Smooth muscle cell (in vitro differentiated cells): ENCODE measurements around the gene ASB7. TPM values are rescaled to one million over a fixed set of nuclear protein-coding genes. Genes with fewer than 3 reads are reported as not detected.

ENCODE experiments used
- DNase-seq: peaks from one replicate; lab custom pipeline; 2025; ENCODE audit not compliant: unreplicated experiment; lab: John Stamatoyannopoulos, UW
- H2AFZ ChIP-seq: fragments of 200-600 bp; sonication (generic); 2 replicates; pipeline ENCODE4 v1.6.0; 2016; ENCODE audit warnings: antibody characterized with exemption, low read depth, mild to moderate bottlenecking
- H3F3A ChIP-seq: fragments of 200-600 bp; sonication (generic); 2 replicates; pipeline ENCODE4 v1.6.0; 2017; ENCODE audit warnings: antibody characterized with exemption, low read depth
- H3K27ac ChIP-seq: fragments of 200-600 bp; sonication (generic); 2 replicates; pipeline ENCODE4 v1.5.1; 2016; ENCODE audit warnings: low read depth, mild to moderate bottlenecking
- H3K27me3 ChIP-seq: fragments of 200-600 bp; sonication (generic); 2 replicates; pipeline ENCODE4 v1.6.1; 2016; ENCODE audit warnings: low read depth, mild to moderate bottlenecking
- H3K36me3 ChIP-seq: fragments of 200-600 bp; sonication (generic); 2 replicates; pipeline ENCODE4 v1.5.1; 2016; ENCODE audit warnings: low read depth
- H3K4me1 ChIP-seq: fragments of 200-600 bp; sonication (generic); 2 replicates; pipeline ENCODE4 v1.5.1; 2016; ENCODE audit warnings: low read depth
- H3K4me2 ChIP-seq: fragments of 200-600 bp; sonication (generic); 2 replicates; pipeline ENCODE4 v1.6.0; 2016; ENCODE audit warnings: mild to moderate bottlenecking
- H3K4me3 ChIP-seq: fragments of 200-600 bp; sonication (generic); 2 replicates; pipeline ENCODE4 v1.5.1; 2016; ENCODE audit warnings: mild to moderate bottlenecking
- H3K79me2 ChIP-seq: fragments of 200-600 bp; sonication (generic); 2 replicates; pipeline ENCODE4 v1.6.0; 2016; ENCODE audit warnings: low read depth, mild to moderate bottlenecking
- H3K9ac ChIP-seq: fragments of 200-600 bp; sonication (generic); 2 replicates; pipeline ENCODE4 v1.6.0; 2016; ENCODE audit warnings: low read depth
- H3K9me3 ChIP-seq: fragments of 200-600 bp; sonication (generic); replicated peaks from 2 replicates; pipeline ENCODE4 v1.5.1; 2016; ENCODE audit warnings: low read depth
- H4K20me1 ChIP-seq: fragments of 200-600 bp; sonication (generic); 2 replicates; pipeline ENCODE4 v1.6.0; 2016; ENCODE audit warnings: low read depth
- CTCF ChIP-seq: fragments of 200-600 bp; sonication (generic); IDR thresholded peaks from 2 replicates; pipeline ENCODE4 v1.5.1; 2017; ENCODE audit warnings: borderline replicate concordance, mild to moderate bottlenecking, antibody characterized with exemption; ENCODE audit not compliant: insufficient read depth, poor library complexity, severe bottlenecking
- WGBS: methylation state at CpG from one replicate; pipeline ENCODE4 v1.1.7; 2016; ENCODE audit warnings: low lambda C conversion rate; 5-methylcytosine and 5-hydroxymethylcytosine counted together
- polyA plus RNA-seq: library from polyadenylated mRNA; unstranded; fragments of >200 nt; fragmentation: Nextera tagmentation; extraction: Ambion mirVana; gene quantifications from 2 replicates; pipeline ENCODE4 v1.2.1, GENCODE V29; 2016
- total RNA-seq: library from RNA; depleted of rRNA; stranded (reverse); fragments of >200 nt; gene quantifications from 2 replicates; pipeline ENCODE4 v1.2.3, GENCODE V29; 2014

Gene ASB7
- total and polyA plus RNA-seq, 2 experiments from 2014 or later = 6.2 to 9.5 TPM

- no peak overlapping the region for H3K9ac ChIP-seq
- H3K9me3 ChIP-seq = no peaks in the 10 kb centered on the region
- H3K27ac ChIP-seq = no peak overlapping the region
- no peak overlapping the region for H3K4me2 ChIP-seq
- no peaks in the 10 kb centered on the region for H3F3A ChIP-seq
- H3K4me3 ChIP-seq = no peak overlapping the region
- H3K27me3 ChIP-seq = no peaks in the 10 kb centered on the region
- no peaks in the 10 kb centered on the region for H3K36me3 ChIP-seq
- DNase-seq = no peak
- WGBS = 94% methylated on average over 11 of the region's 11 CpGs
- H2AFZ ChIP-seq = no peak overlapping the region
- peaks cover 8% of the 10 kb centered on the region for H3K4me1 ChIP-seq
- H4K20me1 ChIP-seq = no peaks in the 10 kb centered on the region
- no peak for TF ChIP-seq CTCF
- H3K79me2 ChIP-seq = no peaks in the 10 kb centered on the region
Measured at GRCh38 chr15:100689131-100689899, 86.9 kb downstream of the ASB7 start.

- H3K4me3 ChIP-seq = no peak overlapping the region
- H2AFZ ChIP-seq = no peak overlapping the region
- no peaks in the 10 kb centered on the region for H4K20me1 ChIP-seq
- H3K36me3 ChIP-seq = no peaks in the 10 kb centered on the region
- H3K9me3 ChIP-seq = no peaks in the 10 kb centered on the region
- 88% methylated on average over 18 of the region's 18 CpGs for WGBS
- TF ChIP-seq CTCF = no peak
- no peaks in the 10 kb centered on the region for H3F3A ChIP-seq
- H3K4me1 ChIP-seq = peaks cover 8% of the 10 kb centered on the region
- no peak overlapping the region for H3K4me2 ChIP-seq
- no peak overlapping the region for H3K27ac ChIP-seq
- H3K79me2 ChIP-seq = no peaks in the 10 kb centered on the region
- no peak for DNase-seq
- H3K9ac ChIP-seq = no peak overlapping the region
- H3K27me3 ChIP-seq = no peaks in the 10 kb centered on the region
Measured at GRCh38 chr15:100690032-100690794, 87.8 kb downstream of the ASB7 start.

DNA sequence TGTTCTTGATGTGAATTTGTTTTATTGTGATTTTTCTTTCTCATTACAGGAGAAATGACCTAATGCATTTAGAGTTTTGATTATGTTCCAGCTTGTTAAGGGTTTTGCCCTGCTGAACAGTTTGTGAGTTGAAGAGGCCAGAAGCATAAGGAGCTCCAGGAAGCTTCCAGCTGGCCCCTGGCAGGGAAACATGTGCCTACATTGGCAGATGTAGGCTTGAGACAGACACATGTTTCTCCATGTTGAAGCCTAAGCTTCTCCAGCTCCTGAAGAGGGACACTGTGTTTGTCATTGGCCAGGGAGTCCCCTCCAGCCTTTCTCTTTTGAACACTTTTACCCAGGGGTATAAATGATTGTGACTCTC, 88.4 kb downstream of the ASB7 start:
- Histone ChIP-seq H4K20me1 (no peaks in the 10 kb centered on the region), H3K9me3 (no peaks in the 10 kb centered on the region), H3K27ac (no peak overlapping the region), H3K4me1 (peaks cover 8% of the 10 kb centered on the region), H3K4me3 (no peak overlapping the region), H3K4me2 (no peak overlapping the region), H3K27me3 (no peaks in the 10 kb centered on the region), H3K79me2 (no peaks in the 10 kb centered on the region), H2AFZ (no peak overlapping the region), H3K36me3 (no peaks in the 10 kb centered on the region), H3K9ac (no peak overlapping the region), H3F3A (no peaks in the 10 kb centered on the region)
- no peak for DNase-seq
- TF ChIP-seq CTCF = no peak
